GM23248 (cell line): ENCODE results near the gene ADGRV1. TPM values are rescaled to one million over a fixed set of nuclear protein-coding genes. Genes with fewer than 3 reads are reported as not detected.
"Not testable (repeated sequence)": the region's sequence is repeated elsewhere in the genome, so short reads cannot be mapped to it uniquely, and the experiment has no call there.

Source experiments
- DNase-seq: peaks from one replicate; pipeline ENCODE4 v3.0.0-alpha.2; 2015
- H2AFZ ChIP-seq: fragments of 200-600 bp; sonication (generic); 2 replicates; pipeline ENCODE4 v1.6.1; 2016; ENCODE audit warnings: antibody characterized with exemption
- H3F3A ChIP-seq: fragments of 200-600 bp; sonication (generic); 2 replicates; pipeline ENCODE4 v1.6.1; 2016; ENCODE audit warnings: mild to moderate bottlenecking, antibody characterized with exemption, mixed run types; ENCODE audit not compliant: insufficient read depth
- H3K27ac ChIP-seq: fragments of 200-600 bp; sonication (generic); 2 replicates; pipeline ENCODE4 v1.5.1; 2016; ENCODE audit warnings: mild to moderate bottlenecking
- H3K27me3 ChIP-seq: fragments of 200-600 bp; sonication (generic); replicated peaks from 2 replicates; pipeline ENCODE4 v1.6.1; 2016; ENCODE audit warnings: mild to moderate bottlenecking; ENCODE audit not compliant: insufficient read depth
- H3K36me3 ChIP-seq: fragments of 200-600 bp; sonication (generic); 2 replicates; pipeline ENCODE4 v1.6.1; 2016; ENCODE audit warnings: low read depth, mild to moderate bottlenecking
- H3K4me1 ChIP-seq: fragments of 200-600 bp; sonication (generic); 2 replicates; pipeline ENCODE4 v1.6.1; 2016; ENCODE audit warnings: mild to moderate bottlenecking; ENCODE audit not compliant: insufficient read depth
- H3K4me2 ChIP-seq: fragments of 200-600 bp; sonication (generic); one replicate; pipeline ENCODE4 v1.6.1; 2016; ENCODE audit warnings: mild to moderate bottlenecking; ENCODE audit not compliant: unreplicated experiment
- H3K4me3 ChIP-seq: fragments of 200-600 bp; sonication (generic); 2 replicates; pipeline ENCODE4 v1.5.1; 2016; ENCODE audit warnings: mild to moderate bottlenecking
- H3K79me2 ChIP-seq: fragments of 200-600 bp; sonication (generic); 2 replicates; pipeline ENCODE4 v1.6.1; 2016; ENCODE audit warnings: mild to moderate bottlenecking; ENCODE audit not compliant: insufficient read depth
- H3K9ac ChIP-seq: fragments of 200-600 bp; sonication (generic); 2 replicates; pipeline ENCODE4 v1.6.1; 2016; ENCODE audit warnings: mild to moderate bottlenecking
- H3K9me2 ChIP-seq: fragments of 200-600 bp; sonication (generic); 2 replicates; pipeline ENCODE4 v1.6.1; 2016; ENCODE audit warnings: mixed run types, mild to moderate bottlenecking, moderate library complexity; ENCODE audit not compliant: insufficient read depth
- H3K9me3 ChIP-seq: fragments of 200-600 bp; sonication (generic); one replicate; pipeline ENCODE4 v1.6.1; 2017; ENCODE audit warnings: low read depth
- H4K20me1 ChIP-seq: fragments of 200-600 bp; sonication (generic); 2 replicates; pipeline ENCODE4 v1.6.0; 2016; ENCODE audit not compliant: insufficient read depth
- EZH2 ChIP-seq: fragments of 200-600 bp; sonication (generic); IDR thresholded peaks from 2 replicates; pipeline ENCODE4 v1.6.1; 2018; ENCODE audit warnings: antibody characterized with exemption, mild to moderate bottlenecking; ENCODE audit not compliant: insufficient read depth, poor library complexity, severe bottlenecking
- EZH2phosphoT487 ChIP-seq: fragments of 200-600 bp; sonication (generic); IDR thresholded peaks from 2 replicates; pipeline ENCODE4 v1.6.1; 2018; ENCODE audit warnings: antibody characterized with exemption, moderate library complexity, mild to moderate bottlenecking, low read depth; ENCODE audit not compliant: insufficient read depth
- WGBS, 2 experiments: methylation state at CpG; one replicate each; pipeline ENCODE4 v1.1.6; 2015 to 2017; ENCODE audit warnings: low lambda C conversion rate in 2 of 2, low coverage in 1 of 2; ENCODE audit errors: missing lambda C conversion rate in 2 of 2; 5-methylcytosine and 5-hydroxymethylcytosine counted together
- in situ Hi-C: fragments of 300-500 bp; cut with MboI; formaldehyde crosslinking; loops from 2 replicates; pipeline ENCODE4 v1.15.0; 2020
- polyA plus RNA-seq: library from polyadenylated mRNA; unstranded; fragments of >200 nt; fragmentation: Nextera tagmentation; extraction: Ambion mirVana; gene quantifications from 2 replicates; pipeline ENCODE4 v1.2.1, GENCODE V29; 2016
- total RNA-seq: library from RNA; depleted of rRNA; stranded (reverse); fragments of >200 nt; shearing (Covaris generic); gene quantifications from 2 replicates; pipeline ENCODE4 v1.2.3, GENCODE V29; 2014

Gene ADGRV1
- total and polyA plus RNA-seq, 2 experiments from 2014 or later, result not detected

DNA sequence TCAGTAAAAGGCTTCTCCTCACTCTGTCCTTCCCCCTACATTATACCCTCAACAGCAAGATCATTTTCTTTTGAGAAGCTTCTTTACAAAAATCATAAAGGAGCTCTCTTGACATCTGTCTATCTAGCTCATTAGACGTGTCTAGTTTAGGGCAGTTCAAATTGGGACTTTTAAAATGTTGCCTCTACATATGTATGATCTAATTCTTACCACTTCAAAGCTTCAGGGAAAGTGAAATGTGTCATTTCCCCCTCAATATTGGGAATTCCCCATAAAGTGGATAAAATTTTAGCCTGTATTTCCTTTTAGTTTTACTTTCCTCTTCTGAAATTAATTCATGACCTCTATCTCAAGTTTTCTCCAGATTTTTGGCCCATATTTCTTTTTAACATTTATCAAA is 500.8 kb downstream of the ADGRV1 start:
- peaks cover 11% of the 10 kb centered on the region; the same call in 1 of the 2 replicates for H3K4me1 ChIP-seq
- no peaks in the 10 kb centered on the region for H4K20me1 ChIP-seq
- H3K9me3 ChIP-seq, result no peaks in the 10 kb centered on the region
- no peak overlapping the region for H3K4me3 ChIP-seq
- no peak for TF ChIP-seq EZH2
- TF ChIP-seq EZH2phosphoT487, result no peak
- peaks cover 8% of the 10 kb centered on the region; the same call in 1 of the 2 replicates for H3F3A ChIP-seq
- no peak for DNase-seq
- no peak overlapping the region for H3K27ac ChIP-seq
- WGBS, 2 experiments, result 19 to 32% methylated on average over 1 of the region's 1 CpG
- H3K36me3 ChIP-seq, result no peaks in the 10 kb centered on the region
- no peaks in the 10 kb centered on the region for H3K79me2 ChIP-seq
- H3K4me2 ChIP-seq, result no peak overlapping the region
- no peak overlapping the region for H3K9ac ChIP-seq
- H3K27me3 ChIP-seq, result peaks cover 35% of the 10 kb centered on the region
- H3K9me2 ChIP-seq, result no peaks in the 10 kb centered on the region
- in situ Hi-C loops, result no loop called here
- no peak overlapping the region for H2AFZ ChIP-seq

DNA sequence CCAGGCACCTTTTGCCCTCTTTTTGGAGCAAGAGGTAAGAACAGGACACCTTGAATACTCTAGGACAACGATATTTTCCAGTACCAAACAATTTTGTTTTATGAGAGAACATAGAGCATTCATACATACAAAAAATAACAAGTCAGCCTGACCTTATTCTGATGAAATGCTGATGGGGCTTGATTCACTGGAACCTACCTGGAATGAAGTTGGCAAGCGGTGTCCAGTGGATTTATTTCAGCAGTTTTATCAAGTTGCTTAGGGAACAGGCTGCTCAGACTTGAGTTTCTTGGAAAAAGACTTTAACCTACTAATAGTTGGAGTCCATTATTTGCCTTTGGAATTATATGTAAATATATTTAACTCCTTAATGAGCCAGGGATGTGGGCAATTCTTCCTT is 502.5 kb downstream of the ADGRV1 start:
- Histone ChIP-seq H3K4me2 (no peak overlapping the region), H3K79me2 (no peaks in the 10 kb centered on the region), H3K27me3 (peaks cover 33% of the 10 kb centered on the region), H2AFZ (no peak overlapping the region), H4K20me1 (no peaks in the 10 kb centered on the region), H3K9me2 (no peaks in the 10 kb centered on the region), H3K4me3 (no peak overlapping the region), H3F3A (peaks cover 12% of the 10 kb centered on the region; the same call in 1 of the 2 replicates), H3K9ac (no peak overlapping the region), H3K36me3 (no peaks in the 10 kb centered on the region), H3K27ac (no peak overlapping the region), H3K9me3 (no peaks in the 10 kb centered on the region), H3K4me1 (peaks cover 11% of the 10 kb centered on the region; the same call in 1 of the 2 replicates)
- in situ Hi-C loops, result no loop called here
- 63 to 65% methylated on average over 2 of the region's 2 CpGs for WGBS, 2 experiments
- DNase-seq, result no peak
- no peak for TF ChIP-seq EZH2
- TF ChIP-seq EZH2phosphoT487, result no peak

DNA sequence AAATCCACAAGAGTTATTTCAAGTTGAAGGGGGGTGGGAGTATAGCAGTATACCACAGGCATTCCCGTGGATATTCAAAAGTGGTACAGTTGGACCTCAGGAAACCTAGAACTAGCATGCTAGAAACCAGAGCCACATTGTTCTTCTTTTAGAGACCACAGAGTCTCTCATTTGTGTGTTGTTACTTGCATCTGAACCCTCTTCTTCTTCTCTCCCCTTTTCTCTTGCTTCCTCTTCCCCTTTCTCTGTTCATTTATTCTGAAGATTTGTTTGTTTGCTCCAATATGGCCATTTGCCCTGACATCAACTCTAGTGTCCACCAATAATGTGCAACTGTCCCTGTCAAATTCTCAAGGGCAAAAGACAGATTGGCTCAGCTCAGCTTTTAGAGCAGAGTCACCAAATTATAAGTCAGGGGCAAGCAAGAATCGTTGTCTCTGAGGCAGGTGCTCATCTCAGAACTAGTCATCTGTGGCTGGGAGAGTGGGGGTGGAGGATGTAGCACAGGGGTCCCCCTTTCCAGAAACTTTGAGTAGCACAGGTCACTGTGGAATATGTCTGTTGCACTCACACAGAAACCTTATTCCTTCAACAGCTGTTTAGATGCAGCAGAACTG is 503.5 kb downstream of the ADGRV1 start:
- Histone ChIP-seq H3K4me1 (peaks cover 11% of the 10 kb centered on the region; the same call in 1 of the 2 replicates), H3K27ac (no peak overlapping the region), H3K9me3 (no peaks in the 10 kb centered on the region), H3K79me2 (no peaks in the 10 kb centered on the region), H3K9me2 (no peaks in the 10 kb centered on the region), H3K27me3 (peaks cover 33% of the 10 kb centered on the region), H3K9ac (no peak overlapping the region), H3K4me2 (no peak overlapping the region), H4K20me1 (no peaks in the 10 kb centered on the region), H2AFZ (no peak overlapping the region), H3K36me3 (no peaks in the 10 kb centered on the region), H3F3A (peaks cover 12% of the 10 kb centered on the region; the same call in 1 of the 2 replicates), H3K4me3 (no peak overlapping the region)
- in situ Hi-C loops, result no loop called here
- DNase-seq, result no peak
- TF ChIP-seq EZH2phosphoT487, result no peak
- TF ChIP-seq EZH2, result no peak
- 87 to 100% methylated on average over 2 of the region's 2 CpGs for WGBS, 2 experiments

DNA sequence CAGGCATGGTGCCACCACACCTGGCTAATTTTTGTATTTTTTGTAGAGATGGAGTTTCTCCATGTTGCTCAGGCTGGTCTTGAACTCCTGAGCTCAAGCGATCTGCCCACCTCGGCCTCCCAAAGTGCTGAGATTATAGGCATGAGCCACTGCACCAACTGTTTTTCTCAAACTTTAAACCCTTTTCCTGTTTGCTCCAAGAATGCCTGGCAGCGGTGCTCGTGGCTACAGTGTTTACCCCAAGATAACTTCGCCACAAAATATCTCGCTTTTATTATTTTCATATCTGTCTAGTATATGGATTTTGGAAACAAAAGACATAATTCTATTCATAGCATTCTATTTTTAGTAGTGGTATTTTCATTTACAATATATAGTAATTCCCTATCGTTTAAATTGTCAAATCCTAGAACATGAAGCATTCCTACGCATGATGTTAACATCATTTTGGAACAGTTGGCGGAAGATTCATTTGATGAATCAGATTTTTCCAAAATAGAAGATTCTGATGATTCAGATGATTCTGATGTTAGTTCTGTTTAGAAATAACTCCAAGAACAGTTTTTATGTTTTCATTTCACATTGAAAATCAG is 504.6 kb downstream of the ADGRV1 start:
- peak overlapping the region; percentile 34 for H3K27ac ChIP-seq
- peak overlapping the region; percentile 16 for H3K4me3 ChIP-seq
- 2 to 3% methylated on average over 9 of the region's 9 CpGs for WGBS, 2 experiments
- H3K9me3 ChIP-seq, H3K9me2 ChIP-seq, H4K20me1 ChIP-seq, in situ Hi-C loops, H3K79me2 ChIP-seq, H2AFZ ChIP-seq, H3K36me3 ChIP-seq: not testable (repeated sequence)
- H3K9ac ChIP-seq, result peak overlapping the region; percentile 1; the same call in 1 of the 2 replicates
- peaks cover 12% of the 10 kb centered on the region; the same call in 1 of the 2 replicates for H3F3A ChIP-seq
- H3K4me2 ChIP-seq, result peak overlapping the region; percentile 63
- H3K4me1 ChIP-seq, result peaks cover 11% of the 10 kb centered on the region; the same call in 1 of the 2 replicates
- peaks cover 24% of the 10 kb centered on the region for H3K27me3 ChIP-seq
- peak; percentile 82 for DNase-seq
